HL-60/S4 (cell line): Measurements from ENCODE around the gene HOXD9.

Source experiments
- in situ Hi-C: fragments of 300-500 bp; cut with MboI; formaldehyde crosslinking; loops from 2 replicates; pipeline ENCODE4 v1.14.3; 2022; ENCODE audit warnings: low sequenced_read_pairs

HOXD9 gene

DNA sequence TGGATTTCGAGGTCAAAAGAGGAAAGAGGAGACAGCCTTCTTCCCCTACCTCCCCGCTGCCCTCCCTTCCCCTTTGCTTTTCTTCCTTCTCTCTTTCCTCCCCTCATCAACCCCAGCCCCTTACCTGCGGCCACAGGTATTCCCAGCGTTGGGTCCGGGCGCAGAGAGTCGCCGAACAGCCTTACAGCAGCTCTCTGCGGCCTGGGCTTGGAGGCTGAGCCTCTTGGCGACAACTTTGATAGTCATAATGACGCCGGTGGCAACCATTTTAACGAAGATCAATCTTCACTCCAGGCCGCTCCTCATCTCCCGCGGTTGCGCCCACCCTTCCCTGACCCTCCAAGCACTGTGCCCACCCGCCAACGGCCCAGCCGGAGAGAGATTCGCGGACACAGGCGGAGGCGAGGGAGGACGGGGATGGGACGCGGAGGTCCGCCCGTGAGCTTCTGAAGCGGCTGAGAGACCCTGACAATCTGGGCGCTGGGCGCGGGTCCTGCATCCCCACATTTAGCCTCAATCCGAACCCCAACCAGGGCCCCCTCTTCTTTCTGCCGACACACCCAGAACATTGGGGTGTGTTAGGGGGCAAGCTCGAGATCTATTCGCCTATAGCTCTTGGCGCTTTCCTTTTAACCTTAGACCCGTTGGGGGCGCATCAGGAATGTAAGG is 37.3 kb upstream of the HOXD9 start:
- in situ Hi-C loops: no loop called here

DNA sequence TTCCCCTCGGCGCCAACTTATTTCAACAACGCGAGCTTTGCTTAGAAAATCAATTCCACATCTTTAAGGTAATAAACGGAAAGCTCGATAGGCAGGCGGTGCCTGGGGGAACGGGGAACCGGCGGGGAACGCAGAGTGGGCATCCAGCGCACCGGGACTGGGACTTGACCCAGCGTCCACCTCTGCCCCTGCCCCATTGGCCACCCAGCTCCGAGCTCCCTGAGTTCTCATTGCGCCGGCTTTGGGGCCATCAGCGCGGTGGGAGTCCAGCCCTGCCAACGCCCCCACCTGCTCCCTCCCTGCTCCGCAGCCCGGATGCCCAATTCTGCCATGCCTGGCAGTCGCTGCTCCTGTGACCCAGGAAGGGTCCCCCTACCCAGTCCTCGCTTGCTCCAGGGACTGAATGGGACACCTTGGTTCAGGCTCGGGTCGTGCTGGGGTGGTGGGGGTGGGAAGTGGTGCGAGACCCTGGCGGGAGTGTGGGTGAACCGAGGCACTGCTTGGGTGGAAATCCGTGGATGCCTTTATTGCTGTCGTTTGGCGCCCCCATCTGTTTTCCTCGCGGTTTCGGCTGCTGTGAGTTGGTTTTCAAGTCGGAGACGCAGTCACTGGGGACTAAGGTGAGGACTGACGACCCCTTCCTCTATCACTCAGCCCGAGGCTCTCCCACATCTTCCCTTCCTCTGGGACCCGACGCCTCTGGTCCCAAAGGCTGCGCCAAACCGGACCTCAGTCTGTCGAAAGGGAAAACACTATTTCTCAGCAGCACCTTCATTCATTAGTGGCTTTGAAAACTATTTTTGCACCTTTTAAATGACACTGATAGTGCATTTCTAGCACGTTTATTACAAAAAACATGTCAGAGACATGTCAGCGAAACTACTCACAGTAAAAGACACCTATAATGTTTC is 36.4 kb upstream of the HOXD9 start:
- in situ Hi-C loops: no loop called here

DNA sequence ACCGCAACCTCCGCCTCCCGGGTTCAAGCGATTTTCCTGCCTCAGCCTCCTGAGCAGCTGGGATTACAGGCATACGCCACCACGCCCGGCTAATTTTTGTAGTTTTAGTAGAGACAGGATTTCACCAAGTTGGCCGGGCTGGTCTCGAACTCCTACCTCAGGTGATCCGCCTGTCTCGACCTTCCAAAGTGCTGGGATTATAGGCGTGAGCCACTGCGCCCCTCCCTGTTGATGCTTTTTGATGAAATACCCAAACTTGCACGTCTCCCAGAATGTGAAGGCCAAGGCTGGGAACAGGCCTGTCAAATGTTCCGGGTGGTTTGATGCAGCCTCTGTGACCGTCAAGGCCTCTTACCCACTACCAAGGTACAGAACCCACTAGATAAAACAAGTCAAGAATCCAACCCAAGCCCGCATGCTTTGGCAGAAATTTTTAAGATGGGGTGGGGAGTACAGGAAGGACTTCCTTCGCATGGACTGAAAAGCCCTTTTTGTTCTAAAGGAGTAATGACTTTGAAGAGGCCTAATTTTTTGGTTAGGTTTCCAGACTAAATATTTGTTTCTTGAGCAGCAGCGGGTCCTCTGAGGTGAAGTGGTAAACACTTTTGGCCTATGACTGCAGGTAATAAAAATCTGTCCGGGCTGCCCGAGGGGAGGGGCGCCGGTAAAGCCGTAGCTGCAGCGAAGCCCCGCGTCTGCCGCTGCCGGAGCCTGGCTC is 35.0 kb upstream of the HOXD9 start:
- in situ Hi-C loops: no loop called here

DNA sequence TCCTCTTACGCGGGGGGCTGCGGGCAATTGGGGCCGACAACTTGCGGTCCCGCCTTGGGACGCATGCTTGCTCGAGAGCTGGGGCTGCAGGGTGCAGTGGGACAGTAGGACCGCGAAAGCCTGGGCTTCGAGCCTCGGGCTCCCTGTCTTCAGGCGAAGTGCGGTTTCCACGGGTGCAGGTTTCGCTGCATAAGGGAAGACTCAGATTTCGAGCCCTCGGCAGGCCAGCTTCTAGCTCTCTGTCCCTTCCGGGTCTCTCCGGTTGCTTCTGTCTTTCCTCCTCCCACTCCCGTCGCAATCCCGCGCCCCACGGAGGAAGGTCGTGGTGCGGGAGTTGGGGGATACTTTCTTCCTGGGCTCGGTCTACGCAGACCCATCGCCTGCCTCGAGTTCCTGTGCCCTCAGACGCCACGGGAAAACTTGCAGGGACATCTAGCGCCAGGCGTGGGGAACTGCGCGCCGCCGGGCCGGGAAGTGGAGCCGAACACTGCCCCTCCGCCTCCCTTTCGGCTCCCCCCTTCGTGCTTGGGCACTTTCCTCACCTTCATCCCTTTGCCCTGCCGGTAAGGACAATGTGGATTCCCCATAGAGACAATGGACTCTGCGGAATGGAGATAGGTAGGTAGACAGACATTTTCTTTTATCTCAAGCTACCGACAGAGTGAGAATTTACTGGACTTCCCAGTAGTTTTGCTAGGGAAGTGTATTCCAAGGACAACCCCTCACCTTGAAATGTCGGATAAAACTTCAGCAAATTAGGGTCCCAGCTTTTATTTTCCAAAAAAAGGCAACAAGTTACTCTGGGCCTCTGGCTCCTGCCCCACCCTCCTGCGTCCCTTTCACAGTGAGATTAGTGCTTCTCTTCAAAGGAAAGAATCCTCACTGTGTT is 34.2 kb upstream of the HOXD9 start:
- in situ Hi-C loops: no loop called here

DNA sequence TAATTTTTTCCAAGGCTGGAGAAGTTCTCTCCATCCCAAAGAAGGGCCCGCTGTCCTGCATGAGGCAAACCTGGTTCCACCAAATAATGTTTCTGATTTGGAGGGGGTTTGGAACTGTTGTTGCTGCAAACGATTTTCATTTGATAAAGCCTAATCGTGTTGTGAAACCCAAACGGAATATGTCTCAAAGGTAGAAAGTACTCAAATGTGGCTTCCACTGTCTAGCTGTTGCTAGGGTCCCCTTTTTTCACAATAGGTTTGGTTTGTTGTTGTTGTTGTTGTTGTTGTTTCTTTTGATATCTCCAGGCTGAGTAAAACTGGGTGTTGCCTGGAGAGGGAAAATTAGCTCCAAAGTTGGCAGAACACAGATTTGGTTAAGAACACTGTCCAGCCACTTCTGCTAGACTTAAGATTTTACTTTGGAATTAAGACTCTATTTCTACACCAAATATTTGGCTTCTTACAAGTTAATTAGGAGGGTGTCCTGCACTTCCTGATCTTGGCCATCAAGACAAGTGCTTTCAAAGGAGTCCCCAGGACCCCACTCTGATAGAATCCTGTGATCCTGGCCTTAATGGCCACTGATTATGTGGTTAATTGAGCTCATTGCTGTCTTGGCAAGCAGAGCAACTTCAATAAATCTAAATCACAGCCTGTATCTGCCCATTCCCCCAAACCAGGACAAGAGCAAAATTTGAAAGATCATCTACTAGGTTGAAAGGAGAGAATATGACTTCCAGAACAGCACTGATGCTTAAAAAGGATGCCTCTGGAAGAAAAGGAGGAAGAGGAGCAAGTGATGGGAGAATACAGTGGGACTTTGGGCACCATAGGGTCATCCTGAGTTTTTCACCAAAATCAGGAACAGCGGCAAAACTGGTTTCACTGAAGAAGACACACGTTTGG is 33.3 kb upstream of the HOXD9 start:
- in situ Hi-C loops: no loop called here

DNA sequence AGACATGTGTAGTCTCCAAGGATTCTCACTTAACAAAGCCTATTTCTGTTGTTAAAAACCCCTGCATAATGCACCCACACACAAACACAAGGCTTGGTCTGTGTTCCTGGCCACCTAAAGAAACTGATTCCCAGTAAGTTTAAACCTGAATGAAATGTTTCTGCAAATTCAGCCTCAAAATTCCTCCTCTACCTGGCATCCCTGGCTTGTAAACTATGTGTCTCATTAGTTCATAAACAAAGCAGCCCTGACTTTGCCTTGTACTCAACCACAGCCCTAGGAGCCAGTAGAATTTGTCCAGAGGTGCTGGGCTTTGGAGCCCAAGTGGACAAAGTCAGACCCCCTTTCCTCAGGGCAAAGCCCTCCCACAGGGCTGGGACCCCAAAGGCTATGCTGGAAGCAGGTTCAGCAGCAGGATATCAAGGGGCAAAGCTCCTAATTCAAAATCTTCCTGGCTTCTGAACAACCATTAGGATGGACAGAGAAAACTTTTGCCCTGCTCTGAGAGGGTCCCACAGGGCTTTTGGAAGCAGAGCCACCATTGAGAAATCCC is 32.6 kb upstream of the HOXD9 start:
- in situ Hi-C loops: loop anchor here (10.0 kb wide), 2 partner anchors 395 to 725 kb away; no protein-coding TSS in a partner anchor

DNA sequence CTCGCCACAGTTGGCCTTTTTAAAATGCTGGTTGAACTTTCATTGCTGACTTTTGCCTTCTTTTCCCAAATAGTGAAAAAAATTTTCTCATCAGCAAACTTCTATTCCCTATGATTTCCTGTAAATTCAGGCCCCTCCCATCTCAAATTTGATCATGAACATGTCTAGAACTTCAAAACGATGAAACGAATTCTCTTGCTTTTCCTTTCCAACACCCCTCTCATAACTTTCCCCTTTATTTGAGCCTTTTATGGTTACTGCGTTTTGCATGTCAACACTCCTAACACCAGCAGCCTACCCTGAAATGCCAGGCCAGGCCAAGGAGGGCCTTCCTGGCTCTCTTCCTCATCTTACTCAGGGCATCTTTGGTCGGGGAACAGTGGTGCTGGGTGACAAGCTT is 31.7 kb upstream of the HOXD9 start:
- in situ Hi-C loops: loop anchor here (10.0 kb wide), 2 partner anchors 396 to 726 kb away; no protein-coding TSS in a partner anchor

DNA sequence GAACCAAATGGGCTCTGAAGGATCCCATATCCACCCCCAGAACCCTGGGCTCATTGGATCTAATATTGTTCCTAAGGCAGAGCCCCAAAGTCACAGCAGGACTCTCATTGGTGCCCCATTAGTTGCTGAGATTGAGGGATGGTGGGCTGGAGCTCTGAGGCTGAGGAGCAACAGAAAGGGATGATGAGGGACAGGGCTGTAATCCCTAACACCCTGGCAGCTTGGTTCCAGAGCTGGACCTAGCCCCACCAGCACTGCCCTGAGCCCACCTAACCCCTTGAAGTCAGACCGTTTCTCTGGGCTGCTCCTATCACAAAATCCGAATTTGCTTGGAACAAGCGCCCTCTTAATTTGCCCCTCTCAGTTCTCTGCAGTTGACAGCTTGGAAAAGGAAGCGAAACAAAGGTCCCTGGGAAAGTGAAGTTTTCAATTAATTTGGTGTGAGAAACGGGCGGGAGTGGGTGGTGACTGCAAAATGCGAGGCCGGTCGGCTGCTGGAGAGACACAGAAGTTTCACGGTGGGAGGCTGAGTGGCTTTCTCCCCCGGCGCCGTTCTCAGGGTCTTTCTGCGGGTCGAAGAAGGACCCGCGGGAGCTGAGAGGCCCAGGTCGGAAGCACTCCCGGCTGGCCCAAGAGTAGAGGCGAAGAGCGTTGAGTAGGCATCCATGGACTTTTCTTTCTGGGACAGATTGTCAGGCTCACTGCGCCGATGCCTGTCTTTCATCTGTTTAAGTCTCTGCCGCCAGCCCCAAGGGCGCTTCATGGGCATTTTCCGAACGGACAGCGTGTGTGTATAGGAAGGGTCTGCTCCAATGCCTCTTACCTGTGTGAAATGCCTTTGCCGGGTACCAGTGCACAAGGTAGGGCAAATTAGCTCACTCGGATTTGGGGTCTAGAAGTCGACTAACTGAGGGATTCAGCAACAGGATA is 30.9 kb upstream of the HOXD9 start:
- in situ Hi-C loops: loop anchor here (10.0 kb wide), 2 partner anchors 397 to 727 kb away; no protein-coding TSS in a partner anchor

DNA sequence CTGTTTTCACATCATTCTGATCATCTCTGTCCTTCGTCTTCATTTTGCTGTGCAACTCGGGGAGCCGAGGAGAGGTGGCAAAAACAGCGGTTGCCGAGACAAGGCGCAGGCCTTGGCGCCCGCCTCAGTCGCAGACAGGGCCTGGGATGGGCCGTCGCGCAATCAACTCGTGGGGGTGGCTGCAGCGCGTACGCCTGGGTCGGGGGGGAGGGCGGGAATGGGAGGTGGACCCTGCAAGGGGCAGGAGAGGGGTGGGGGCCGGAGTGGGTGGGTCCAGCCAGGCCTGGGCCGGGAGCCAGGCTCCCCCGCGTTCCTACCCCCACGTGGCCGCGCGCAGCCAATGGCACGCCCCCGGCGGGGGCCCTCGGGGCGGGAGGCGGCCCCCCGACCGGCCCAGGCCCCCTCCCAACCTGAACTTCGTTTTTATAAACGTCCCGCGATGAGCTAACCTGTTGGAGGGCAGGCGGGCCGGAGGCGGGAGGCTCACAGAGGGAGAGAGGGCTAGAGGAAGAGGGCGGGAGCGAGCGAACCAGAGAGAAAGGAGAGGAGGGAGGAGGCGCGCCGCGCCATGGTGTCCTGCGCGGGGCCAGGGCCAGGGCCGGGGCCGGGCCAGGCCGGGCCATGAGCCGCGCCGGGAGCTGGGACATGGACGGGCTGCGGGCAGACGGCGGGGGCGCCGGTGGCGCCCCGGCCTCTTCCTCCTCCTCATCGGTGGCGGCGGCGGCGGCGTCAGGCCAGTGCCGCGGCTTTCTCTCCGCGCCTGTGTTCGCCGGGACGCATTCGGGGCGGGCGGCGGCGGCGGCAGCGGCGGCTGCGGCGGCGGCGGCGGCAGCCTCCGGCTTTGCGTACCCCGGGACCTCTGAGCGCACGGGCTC is 30.0 kb upstream of the HOXD9 start, which contains the start of gene HOXD13:
TSS of gene HOXD13 (plus strand) at position 452 of the 875 bp plus-strand sequence. CDS start at position 622, 170 bp downstream.
- in situ Hi-C loops: loop anchor here (10.0 kb wide), 2 partner anchors 398 to 728 kb away; no protein-coding TSS in a partner anchor

DNA sequence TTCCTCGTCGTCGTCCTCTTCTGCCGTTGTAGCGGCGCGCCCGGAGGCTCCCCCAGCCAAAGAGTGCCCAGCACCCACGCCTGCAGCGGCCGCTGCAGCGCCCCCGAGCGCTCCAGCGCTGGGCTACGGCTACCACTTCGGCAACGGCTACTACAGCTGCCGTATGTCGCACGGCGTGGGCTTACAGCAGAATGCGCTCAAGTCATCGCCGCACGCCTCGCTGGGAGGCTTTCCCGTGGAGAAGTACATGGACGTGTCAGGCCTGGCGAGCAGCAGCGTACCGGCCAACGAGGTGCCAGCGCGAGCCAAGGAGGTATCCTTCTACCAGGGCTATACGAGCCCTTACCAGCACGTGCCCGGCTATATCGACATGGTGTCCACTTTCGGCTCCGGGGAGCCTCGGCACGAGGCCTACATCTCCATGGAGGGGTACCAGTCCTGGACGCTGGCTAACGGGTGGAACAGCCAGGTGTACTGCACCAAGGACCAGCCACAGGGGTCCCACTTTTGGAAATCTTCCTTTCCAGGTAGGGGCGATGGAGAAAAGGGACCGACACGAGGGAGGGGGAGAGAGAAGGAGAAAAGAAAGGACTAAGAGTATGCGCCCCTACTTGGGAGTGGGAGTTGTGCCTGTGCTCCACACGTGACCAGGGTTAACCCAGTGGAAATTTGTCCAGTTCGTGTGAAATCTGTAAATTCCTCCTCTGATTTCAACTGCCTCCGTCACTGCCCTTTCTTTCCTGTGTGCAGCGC is 29.2 kb upstream of the HOXD9 start:
- in situ Hi-C loops: loop anchor here (10.0 kb wide), 2 partner anchors 399 to 729 kb away; no protein-coding TSS in a partner anchor

DNA sequence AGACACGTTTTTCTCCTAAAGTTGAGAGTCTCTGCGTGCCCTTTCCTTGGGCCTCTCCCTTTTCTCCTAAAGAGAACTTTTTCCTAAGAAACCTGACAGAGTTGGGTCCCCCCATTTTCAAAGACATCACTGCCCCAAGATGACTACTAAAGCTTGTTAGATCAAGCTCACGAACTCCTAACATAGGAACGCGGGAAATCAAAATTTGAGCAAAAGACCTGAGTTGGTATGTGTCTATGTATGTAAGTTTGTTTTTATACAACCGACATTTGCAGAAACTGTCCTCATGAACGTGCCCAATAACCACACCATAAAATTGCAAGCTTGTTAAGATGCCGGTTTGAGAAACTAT is 28.6 kb upstream of the HOXD9 start:
- in situ Hi-C loops: loop anchor here (10.0 kb wide), 2 partner anchors 399 to 729 kb away; no protein-coding TSS in a partner anchor

DNA sequence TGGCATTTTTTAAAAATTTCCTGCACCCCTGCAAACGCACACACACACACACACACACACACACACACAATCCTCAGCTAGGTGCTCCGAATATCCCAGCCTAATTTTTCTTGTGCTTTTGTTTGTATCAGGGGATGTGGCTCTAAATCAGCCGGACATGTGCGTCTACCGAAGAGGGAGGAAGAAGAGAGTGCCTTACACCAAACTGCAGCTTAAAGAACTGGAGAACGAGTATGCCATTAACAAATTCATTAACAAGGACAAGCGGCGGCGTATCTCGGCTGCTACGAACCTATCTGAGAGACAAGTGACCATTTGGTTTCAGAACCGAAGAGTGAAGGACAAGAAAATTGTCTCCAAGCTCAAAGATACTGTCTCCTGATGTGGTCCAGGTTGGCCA is 28.2 kb upstream of the HOXD9 start:
- in situ Hi-C loops: loop anchor here (10.0 kb wide), 2 partner anchors 400 to 730 kb away; no protein-coding TSS in a partner anchor

DNA sequence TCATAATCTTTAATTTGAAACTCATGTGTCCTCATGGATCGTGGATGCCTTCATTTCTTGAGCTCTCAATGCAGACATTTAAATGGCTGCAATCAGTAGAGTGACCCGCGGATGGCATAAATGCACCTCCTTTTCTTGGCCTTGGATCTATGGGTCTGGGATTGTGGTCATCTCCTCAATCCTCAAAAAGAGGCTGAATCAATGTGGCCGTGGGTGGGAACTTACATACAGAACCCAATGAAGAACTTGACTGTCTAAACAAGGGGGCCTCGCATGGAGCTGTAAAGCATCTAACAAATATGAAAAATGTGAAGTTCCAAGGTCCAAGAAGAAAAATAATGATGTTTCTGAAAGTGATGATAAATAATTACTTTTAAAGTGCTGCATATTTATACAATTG is 27.1 kb upstream of the HOXD9 start:
- in situ Hi-C loops: loop anchor here (10.0 kb wide), 2 partner anchors 401 to 731 kb away; no protein-coding TSS in a partner anchor

DNA sequence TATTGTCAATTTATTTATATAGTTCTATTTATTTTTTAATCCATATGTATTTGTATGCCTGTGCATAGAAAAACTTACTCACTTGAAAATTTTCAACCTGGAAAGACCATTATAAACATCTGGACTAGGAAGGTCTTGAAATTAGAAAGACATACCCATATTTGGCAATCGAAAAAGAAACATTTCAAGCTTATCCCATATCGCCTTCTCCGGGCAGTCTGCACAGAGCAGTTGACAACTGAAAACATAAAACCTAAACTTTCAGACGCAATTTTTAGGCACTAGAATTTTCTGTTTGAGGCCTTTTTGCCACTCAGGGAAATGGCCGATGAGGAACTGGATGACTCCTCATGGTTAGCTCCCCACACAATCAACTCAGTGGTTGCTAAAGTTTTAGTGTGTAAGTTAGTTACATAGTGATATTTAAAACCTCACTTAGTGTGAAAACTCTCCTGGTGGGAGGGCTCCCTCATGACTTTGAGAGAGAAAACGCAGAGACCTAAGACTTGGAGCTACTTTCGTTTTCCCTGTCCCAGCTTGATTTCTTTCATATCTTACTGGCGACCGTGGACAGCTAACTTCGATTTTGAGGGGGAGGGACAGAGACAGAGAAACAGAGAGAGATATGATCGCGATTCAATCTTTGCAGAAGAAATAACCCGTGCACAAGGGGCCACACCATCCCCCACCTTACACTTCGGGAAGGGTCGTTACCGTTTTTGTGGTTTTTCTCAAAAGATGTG is 26.1 kb upstream of the HOXD9 start:
- in situ Hi-C loops: loop anchor here (10.0 kb wide), 2 partner anchors 402 to 732 kb away; no protein-coding TSS in a partner anchor
